GM20000 (cell line): ENCODE measurements around the gene ATP6V0C.

Experiments
- DNase-seq: peaks from one replicate; pipeline ENCODE4 v3.0.0; 2012; ENCODE audit warnings: low spot score
- TF ChIP-seq, protein P1 (sequence below): IDR thresholded peaks from 2 replicates; pipeline ENCODE4 v1.5.1; 2012; ENCODE audit warnings: mild to moderate bottlenecking, control low read depth; ENCODE audit errors: extremely low read depth, missing control alignments

ATP6V0C gene

GRCh38 chr16:2523801-2524231, 10.1 kb downstream of the ATP6V0C start:
- TF ChIP-seq, protein P1, sequence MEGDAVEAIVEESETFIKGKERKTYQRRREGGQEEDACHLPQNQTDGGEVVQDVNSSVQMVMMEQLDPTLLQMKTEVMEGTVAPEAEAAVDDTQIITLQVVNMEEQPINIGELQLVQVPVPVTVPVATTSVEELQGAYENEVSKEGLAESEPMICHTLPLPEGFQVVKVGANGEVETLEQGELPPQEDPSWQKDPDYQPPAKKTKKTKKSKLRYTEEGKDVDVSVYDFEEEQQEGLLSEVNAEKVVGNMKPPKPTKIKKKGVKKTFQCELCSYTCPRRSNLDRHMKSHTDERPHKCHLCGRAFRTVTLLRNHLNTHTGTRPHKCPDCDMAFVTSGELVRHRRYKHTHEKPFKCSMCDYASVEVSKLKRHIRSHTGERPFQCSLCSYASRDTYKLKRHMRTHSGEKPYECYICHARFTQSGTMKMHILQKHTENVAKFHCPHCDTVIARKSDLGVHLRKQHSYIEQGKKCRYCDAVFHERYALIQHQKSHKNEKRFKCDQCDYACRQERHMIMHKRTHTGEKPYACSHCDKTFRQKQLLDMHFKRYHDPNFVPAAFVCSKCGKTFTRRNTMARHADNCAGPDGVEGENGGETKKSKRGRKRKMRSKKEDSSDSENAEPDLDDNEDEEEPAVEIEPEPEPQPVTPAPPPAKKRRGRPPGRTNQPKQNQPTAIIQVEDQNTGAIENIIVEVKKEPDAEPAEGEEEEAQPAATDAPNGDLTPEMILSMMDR, result no peak
- no peak for DNase-seq

GRCh38 chr16:2524339-2524938, 10.7 kb downstream of the ATP6V0C start:
- DNase-seq, result no peak
- TF ChIP-seq, protein P1, result no peak

- TF ChIP-seq, protein P1, result no peak
- DNase-seq, result no peak
Measured at GRCh38 chr16:2526135-2526534, 12.4 kb downstream of the ATP6V0C start.

GRCh38 chr16:2527071-2527783, 13.5 kb downstream of the ATP6V0C start:
- TF ChIP-seq, protein P1, result no peak
- DNase-seq, result no peak

- TF ChIP-seq, protein P1, result no peak
- no peak for DNase-seq
Measured at GRCh38 chr16:2527784-2528100, 14.0 kb downstream of the ATP6V0C start.

DNA sequence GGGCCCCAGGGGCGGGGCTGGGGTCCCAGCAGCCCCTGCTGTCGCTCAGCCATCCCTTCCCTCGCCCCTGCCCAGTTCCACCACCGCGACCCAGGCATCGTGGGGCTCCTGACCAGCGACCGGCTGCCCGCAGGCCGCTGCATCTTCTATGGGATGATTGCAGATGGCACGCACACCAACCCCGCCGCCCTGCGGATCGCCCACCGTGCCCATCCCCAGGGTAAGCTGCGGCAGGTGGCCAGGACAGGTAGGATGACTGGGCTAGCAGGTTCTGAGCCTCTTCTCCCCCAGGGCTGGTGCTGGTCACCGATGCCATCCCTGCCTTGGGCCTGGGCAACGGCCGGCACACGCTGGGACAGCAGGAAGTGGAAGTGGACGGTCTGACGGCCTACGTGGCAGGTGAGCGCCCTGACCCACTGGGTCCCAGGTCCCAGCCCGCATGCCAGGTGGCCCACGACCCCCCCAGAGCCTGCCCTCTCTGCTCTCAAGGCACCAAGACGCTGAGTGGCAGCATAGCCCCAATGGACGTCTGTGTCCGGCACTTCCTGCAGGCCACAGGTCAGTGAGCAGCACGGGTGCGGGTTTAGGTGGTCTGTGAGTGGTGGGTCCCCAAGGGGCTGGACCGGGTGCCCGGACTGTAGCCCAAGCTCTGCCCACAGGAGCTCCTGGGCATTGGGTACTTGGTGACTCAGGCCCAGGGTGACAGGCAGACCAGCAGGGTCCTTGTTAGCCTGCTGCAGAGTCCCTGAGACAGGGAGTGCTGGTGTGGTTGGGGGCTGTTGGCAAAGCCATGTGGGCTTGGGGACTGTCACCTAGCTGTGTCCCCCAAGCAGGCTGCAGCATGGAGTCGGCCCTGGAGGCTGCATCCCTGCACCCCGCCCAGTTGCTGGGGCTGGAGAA, 14.7 kb downstream of the ATP6V0C start:
- DNase-seq, result no peak
- TF ChIP-seq, protein P1, result no peak
